ENCODE measurements around the gene BMP5.

BMP5 gene

DNA sequence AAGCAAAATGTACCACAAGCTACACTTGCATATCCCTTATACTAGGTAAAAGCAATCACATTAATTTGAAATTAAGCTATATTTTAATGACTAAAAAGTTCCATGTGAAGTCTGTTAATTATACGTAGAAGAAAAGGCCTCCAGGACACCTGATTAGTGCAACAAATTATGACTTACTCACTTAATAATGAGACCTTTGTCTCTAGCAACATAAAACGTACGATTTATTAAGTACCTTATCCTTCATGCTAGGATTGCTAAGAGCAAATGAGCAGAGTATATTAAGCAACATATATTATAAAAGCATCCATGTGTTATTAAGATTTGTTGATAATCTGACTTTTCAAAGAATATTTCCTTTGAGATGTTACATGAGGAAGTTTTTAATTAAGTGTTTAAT lies 2.5 kb downstream of the BMP5 start:
- no peak for DNase-seq (ENCODE audit: low spot score)

DNA sequence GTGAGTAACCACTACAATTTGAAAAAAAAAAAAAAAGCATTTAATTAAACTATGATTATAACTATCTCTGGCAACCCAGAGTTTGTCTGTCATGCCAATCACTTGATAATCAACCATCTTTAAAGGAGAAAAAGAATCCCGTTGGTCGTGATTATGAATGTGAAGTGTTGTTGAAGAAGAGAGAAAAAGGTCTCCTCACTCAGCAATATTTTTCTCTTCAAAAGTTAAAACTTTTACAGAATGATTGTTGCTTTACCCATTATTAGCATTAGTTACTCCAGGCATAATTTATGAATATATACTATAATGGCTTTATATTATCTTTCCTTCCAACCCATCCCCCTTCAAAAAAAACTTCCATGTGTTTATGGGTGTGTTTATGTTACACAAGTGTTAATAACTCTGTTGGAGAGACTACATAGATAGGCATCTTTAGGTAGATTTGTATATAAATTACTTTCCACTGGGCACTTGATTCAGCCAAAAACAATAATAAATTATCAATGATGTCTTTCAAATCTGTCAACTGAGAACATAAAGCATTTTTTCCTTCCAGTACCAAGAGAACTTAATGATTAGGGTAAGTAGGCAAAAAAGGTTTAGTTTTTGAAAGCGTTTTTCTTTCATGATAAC lies 5.1 kb downstream of the BMP5 start:
- DNase-seq (ENCODE audit: low spot score) = no peak

DNA sequence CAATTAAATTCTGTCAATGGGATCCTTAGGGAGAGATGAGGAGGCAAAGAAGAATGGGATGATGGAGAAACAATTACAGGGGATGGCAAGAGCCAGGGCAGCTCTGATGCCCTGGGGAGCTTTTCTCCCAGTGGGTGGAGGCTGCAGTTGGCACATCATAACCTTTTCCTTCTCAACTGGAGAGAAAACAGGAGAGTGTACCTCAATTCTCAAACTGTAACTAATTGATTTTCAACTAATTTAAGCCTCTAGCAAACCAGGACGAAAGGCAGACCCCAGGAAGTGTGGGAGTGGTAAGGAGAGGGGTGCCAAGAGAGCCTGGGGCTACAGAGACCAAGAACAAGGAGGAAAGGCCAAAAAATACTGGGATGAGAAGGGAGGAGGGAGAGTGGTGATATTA lies 5.7 kb downstream of the BMP5 start:
- DNase-seq (ENCODE audit: low spot score) = no peak

DNA sequence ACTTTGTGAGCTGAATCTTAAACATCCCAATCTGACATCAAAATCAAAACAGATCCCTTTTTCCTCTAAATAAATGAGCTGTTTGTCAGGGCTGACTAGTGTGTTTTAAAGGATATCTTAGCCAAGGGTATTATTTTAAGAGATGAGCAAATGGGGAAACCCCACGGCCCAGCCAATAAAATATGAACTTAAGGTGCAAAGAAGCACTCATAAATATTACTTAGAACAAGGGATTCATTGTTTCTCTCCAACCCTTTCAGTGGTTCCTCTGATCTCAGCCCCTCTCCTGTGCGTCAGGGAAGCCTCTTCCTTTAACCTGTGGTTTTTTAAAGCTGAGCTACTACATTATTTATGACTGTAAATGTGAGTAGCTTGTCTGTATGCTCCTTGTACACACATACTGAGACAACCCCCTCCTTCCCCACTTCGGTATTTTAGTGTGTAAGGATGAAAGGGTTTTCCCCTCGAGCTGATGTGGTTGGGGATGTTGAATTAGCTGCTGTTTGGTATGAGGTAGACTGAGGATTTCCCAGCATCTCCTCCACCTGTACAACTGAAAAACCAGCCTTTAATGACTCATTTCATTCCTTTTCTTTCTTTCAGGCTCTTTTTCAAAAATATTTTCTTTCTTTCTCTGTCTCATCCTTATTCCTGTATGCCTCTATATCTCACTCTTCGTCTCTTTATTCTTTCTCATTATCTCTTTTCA lies 6.5 kb downstream of the BMP5 start:
- DNase-seq (ENCODE audit: low spot score) = no peak

DNA sequence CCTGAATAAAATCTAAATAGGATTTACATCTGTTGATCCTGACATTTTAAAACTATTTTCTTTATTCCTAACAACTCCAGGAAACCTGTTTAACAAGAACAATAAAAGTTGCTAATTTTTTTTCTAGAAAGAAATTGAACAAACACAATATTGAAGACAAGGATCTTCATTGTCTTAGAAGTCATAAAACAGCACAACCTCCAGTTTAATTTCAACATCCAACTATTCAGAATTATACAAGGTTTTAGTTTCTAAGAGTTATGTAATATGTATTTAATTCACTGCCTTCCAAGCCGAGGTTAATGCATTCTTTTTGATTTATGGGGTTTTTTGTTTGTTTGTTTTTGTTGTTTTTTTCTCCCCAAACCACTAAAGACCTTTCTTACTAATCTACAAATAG lies 7.2 kb downstream of the BMP5 start:
- no peak for DNase-seq (ENCODE audit: low spot score)

DNA sequence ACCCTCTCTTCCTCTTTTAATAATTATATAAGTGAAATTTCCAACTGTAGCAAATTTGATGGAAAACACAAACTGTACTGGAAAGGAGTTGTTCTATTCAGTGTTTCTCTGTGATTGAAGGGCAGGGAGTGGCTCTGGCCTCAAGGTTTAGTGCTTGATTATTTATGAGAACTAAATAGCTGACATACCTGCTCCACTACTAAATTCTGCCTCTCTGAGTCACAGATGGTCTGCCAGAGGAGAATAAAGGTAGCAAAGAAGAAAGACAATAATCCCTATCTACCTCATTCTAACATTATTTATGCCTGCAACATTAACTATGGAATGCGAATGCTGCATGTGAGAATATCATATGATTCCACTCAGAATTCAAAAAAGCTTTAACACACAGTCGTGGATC lies 9.3 kb downstream of the BMP5 start:
- DNase-seq (ENCODE audit: low spot score) = no peak

DNA sequence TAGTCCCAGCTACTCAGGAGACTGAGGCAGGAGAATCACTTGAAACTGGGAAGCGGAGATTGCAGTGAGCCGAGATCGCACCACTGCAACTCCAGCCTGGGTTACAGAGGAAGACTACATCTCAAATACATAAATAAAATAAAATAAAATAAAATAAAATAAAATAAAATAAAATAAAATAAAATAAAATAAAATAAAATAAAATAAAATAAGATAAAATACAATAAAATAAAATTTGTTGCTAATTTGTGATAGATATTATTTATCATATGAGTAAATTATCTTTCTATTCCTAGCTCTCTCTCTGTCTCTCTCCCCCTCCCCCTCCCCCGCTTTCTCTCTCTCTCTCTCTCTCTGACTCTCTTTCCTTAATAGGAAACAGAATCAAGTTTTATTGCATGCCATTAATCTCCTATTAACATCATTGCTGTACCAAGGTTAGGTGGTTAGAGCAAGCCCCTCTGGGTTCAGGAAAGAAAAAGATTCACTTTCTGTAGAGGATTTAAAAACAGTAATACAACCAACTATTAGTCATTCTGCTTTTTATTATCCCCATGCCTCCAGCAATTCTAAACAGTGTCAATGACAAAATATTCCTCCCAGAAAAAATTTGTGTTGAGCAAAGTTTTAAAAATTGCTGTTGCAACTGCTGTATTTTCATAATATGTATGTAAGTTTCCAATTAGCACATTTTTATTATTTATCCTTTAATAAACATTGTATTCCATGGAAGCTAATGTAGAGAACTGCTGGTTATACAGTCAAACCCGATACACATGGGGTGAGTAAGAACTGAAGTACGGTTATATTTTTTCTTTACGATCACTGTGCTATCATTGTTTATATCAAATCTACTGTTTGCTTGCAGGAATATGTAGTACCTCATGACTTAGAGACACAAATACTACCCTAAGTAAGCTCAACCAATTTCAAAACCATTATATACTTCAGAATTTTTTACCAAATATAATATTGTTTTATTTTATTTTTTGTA lies 22.1 kb downstream of the BMP5 start:
- DNase-seq (ENCODE audit: low spot score) = no peak

DNA sequence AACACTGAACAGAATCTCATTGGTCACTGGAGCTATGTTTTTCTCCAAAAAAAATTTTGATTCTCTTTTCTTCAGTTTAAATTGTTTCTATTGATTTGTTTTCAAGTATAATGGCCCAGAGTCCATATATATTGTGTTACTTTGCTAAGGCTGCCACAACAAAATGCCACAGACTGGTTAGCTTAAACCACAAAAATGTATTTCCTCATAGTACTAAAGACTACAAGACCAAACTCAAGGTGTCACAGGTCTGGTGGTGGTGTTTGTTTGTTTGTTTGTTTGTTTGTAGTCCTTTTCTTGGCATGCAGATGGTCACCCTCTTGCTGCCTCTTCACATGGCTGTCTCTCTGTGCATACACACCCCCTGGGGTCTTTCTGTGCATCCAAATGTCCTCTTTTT lies 34.0 kb downstream of the BMP5 start:
- DNase-seq (ENCODE audit: low spot score) = no peak

DNA sequence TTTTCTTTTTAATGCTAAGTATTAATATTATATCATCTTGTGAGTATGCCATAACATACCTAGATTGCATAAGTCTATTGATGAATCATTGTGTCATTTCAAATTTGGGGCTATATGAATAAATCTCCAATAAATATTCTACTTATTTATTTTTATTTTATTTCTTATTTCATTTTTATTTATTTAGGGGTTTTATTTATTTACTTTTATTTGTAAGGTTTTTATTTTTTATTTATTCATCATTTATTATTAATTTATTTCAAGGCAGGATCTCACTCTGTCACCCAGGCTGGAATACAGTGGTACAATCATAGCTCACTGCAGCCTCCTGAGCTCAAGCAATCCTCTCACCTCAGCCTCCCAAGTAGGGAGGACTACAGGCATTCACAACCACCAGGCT lies 36.3 kb downstream of the BMP5 start:
- DNase-seq (ENCODE audit: low spot score) = no peak

DNA sequence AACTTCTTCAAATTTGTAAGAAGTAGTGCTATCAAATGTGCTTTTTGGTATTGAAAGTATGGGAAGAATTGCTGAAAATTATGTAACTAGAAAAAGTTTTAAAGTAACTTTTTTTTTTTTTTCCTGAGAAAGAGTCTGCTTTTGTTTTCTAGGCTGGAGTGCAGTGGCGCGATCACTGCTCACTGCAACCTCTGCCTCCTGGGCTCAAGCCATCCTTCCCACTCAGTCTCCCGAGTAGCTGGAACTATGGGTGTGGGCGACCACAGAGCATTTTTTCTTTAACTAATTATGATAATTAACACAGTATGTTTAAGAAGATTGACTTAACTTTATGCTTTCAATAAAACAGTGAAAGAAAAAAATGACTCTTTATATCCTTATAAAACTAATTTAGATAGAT lies 38.4 kb downstream of the BMP5 start:
- no peak for DNase-seq (ENCODE audit: low spot score)

DNA sequence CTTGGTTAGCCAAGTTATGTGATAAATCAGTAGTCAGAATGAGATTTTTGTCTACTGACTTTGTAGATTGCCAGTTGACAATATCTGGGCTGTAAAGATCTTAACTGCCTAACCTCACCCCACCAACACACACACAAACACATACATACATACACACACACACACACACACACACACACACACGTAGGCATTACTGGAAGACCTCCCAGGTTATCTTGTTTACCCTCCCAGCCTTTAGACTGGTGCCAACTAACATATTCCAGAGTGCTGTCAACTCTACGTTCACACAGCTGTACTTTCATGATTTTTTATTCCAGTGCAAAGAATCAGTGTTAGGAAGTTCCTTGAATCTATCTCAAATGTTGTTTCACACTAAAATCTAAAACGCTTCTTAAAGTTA lies 38.9 kb downstream of the BMP5 start:
- DNase-seq (ENCODE audit: low spot score) = no peak

DNA sequence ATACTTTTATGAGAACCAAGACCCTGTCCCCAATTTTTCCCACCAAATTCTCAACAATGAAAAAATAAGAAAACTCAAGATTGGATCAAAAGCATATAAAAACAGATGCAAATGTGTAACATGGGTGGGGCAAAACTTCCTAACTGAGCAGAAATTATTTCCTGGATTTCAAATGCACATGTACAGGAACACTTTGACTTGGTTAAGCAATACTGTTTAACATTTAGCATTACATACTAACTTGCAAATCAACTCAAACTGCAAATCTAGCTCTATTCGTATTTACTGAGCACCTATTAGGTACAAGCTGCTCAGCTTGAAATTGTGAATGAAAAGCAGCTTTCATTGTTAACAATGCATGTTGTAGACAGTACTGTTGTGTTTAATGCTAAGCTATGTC lies 40.2 kb downstream of the BMP5 start:
- DNase-seq (ENCODE audit: low spot score) = no peak

DNA sequence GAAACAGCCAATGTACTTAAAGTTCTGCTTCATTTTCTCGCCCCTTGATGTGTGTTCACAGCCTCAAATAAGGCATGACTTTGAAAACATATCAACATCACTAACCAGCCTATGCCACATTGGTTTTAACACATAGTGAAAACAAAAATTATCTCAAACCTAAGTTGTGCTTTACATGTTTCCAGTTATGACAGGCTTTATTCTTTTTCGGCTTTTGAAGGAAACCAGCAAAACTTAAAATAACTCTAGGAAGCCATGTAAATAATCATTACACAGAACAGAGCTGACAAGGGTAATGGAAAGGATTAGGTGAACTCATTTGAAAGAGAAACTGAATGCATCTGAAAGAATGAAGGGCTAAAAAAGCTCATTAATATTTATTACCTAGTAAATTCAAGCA lies 42.1 kb downstream of the BMP5 start:
- DNase-seq (ENCODE audit: low spot score) = no peak

DNA sequence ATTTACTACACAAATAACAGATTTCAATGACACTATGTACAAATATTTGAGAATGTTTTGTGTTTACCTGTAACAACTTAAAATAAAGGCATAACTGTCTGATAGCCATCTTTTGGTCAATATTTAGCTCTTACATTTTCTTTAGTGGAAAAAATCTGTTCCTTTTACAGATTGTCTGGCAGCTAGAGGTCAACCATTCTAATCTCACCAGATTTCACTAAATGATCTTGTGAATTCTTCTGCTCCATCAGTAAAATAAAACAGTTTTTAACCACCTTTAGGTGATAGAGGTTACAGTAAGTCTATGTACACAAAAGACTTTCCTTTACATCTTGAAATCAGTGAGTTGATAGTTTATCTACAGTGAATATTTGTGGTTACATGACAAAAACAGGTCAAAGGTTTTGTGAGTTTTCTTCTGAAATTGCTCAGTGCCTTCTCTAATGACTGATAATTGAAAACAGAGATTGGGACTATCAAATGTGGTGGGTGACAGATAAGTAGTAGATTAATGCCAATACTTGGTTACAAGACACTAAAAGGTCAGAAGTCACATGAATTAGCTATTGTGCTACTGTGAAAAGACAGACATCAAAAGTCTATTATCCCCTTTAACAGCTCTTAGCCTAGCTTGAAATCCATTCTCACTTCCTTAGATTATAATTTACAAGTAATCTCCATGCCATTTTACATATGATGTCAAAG lies 47.4 kb downstream of the BMP5 start:
- no peak for DNase-seq (ENCODE audit: low spot score)

DNA sequence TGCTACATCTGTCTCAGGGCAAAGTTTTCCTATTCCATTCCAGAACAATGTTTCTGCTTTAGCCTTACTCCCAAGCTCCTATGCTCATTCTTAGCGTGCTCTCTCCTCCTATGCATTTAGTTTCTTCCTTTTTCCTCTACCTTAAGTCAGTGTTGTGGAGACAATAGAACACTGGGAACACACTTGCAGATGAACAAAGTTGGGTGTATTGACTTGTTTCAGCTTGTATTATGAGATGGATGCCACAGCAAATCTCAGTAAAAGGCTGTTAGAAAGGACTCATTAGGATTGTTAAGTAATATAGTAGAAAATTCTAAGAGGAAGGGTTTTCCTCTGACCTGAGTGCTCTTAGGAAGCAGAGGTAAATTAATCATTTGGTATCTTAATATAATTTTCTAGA lies 48.4 kb downstream of the BMP5 start:
- no peak for DNase-seq (ENCODE audit: low spot score)

DNA sequence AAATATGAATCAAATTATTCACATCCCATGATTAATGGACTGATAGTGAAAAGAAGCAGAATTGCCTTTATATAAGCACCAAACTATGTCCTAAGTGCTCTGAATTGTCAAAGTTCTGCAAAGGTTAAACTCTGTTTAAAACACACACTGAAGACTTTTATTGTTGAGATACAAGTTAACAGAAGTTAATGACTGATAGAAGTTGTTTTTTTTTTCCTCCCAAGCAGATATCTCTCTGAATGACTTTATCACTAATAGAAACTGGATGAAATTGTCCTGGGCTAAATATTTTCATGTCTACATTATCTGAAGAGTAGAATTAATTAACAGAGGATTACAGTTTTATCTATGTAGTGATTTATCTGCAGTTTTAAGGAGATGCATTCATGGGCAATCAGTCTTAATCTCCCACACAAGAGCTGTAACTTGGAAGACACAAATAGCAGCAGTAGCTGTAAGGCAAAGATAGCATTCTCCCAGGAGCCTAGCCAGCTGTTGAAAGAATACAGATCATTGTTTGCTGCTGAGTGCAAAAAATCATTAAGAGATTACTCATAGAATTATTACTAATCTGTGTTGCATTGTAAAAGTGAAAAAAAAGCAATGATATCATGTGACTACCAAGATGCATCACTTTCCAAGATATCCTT lies 49.9 kb downstream of the BMP5 start:
- no peak for DNase-seq (ENCODE audit: low spot score)

DNA sequence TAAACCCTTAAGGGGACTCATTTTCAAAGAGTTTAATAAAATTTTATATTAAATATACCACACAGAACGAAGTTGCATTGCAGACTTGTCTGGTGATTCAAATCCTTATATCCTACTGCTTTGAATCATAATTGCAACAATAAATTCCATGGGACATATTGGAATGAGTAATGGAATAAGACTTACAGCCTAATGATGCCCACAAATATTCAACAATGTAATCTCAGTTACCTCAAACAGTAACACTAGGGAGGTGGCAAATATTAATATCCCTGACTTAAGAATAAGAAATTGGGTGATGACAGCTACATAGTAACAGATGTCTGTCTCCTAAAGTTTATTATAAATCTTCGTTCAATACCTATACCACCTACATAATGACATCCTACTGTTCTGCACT lies 52.6 kb downstream of the BMP5 start:
- DNase-seq (ENCODE audit: low spot score) = no peak

DNA sequence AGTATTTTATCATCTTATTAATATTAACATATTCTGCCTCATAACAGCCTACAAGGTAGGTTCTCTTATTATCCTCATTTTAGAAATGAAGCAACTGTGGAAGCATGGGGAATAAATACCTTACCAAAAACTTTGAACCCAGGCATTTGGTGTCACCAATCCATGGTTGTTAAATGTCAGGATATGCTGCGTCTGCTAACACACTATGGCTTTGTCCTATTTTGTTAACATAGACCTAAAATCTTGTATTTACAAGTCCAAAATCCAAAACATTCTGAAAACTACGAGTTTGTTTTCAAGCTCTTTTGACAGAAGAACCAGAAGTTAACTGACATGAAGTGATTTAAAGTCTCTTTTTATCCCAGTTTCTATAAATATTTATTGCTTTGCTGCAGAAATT lies 53.4 kb downstream of the BMP5 start:
- no peak for DNase-seq (ENCODE audit: low spot score)

DNA sequence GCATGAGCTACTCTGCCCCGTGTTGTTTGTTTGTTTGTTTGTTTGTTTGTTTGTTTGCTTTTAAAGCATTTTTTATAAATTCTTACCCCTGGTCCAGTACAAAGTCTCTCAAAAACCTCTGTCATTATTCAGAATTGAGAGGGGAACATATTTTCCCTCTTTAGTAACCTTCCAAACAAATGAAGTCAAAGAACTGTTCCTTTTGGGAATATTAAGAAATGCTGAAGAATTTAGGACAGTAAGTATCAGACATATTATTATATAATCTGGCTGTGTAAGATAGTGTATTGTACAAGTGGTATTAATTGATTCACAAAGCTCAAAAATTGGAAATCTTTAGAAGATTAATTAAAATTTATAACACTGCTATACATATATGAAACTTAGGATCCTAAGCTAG lies 54.7 kb downstream of the BMP5 start:
- DNase-seq (ENCODE audit: low spot score) = no peak

DNA sequence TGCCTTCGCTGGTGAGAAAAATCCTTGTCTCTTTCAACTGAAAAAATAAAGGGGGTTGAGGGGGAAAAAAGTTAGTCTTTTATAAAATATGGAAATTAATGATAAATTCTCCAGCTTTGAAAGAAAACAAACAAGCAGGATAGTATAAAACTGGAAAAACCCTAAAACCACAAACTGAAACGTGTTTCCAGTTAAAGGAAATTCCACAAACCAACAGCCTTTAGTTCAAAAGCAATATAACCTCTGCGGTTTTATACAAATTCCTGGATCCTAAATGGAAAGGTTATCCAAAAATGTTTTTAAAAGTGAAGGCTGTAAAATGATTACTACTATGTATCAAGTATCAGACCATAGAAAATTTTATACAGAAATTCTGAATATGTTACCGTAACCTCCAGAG lies 55.6 kb downstream of the BMP5 start:
- no peak for DNase-seq (ENCODE audit: low spot score)

DNA sequence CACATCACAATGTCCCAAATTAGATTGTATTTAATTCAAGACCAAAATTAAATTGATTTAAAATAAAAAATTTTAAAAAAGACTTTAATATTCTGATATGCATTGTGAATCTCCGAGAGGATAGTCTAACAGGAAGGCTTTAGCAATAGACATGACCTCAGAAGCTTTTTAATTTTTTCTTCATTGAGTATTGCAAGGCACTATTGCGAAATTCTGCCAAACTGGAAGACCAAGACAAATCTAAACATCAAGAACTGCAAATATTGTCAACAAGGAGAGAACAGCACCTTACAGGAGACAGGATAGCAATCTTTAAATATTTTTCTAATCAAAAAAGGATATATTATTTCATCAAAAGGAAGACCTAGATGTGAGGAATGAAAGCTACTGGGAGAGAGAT lies 56.9 kb downstream of the BMP5 start:
- DNase-seq (ENCODE audit: low spot score) = no peak

DNA sequence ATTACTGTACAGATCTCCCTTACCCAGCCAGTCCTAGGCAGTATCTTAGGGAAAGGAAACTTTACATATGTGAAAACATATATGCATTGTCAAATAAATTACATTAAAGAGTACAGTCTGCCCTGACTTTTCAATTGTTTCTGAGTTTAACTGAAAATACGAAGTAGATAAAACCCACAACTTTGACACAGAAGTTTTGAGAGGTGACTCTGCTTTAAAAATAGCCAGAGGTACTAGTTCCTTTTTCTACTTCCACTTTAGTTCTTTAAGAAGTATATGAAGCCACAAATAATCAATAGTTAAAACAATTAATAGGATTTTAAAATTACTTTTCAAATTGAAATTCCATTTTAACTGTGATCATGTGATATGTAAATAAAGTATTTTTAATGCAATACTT lies 62.9 kb downstream of the BMP5 start:
- no peak for DNase-seq (ENCODE audit: low spot score)
